Colonic mucosa (tissue), 4 donors: ENCODE results near the gene EFHC1. TPM values are rescaled to one million over a fixed set of nuclear protein-coding genes. Genes with fewer than 3 reads are reported as not detected.

ENCODE experiments used
- DNase-seq: peaks from one replicate; pipeline ENCODE4 v3.0.0-alpha.2; 2020
- H3K27ac ChIP-seq: fragments of 200-600 bp; one replicate; pipeline ENCODE4 v1.8.0; 2021
- H3K27me3 ChIP-seq: fragments of 200-600 bp; one replicate; pipeline ENCODE4 v1.8.0; 2021
- H3K36me3 ChIP-seq: fragments of 200-600 bp; one replicate; pipeline ENCODE4 v1.8.0; 2021
- H3K4me1 ChIP-seq: fragments of 200-600 bp; one replicate; pipeline ENCODE4 v1.8.0; 2021; ENCODE audit warnings: mild to moderate bottlenecking
- H3K4me3 ChIP-seq: fragments of 200-600 bp; one replicate; pipeline ENCODE4 v1.8.0; 2021
- H3K9ac ChIP-seq, 2 donors: one replicate each; pipeline ENCODE4 v1.7.0; 2013; ENCODE audit warnings: control low read depth in 2 of 2, low read depth in 2 of 2, low read length in 2 of 2
- H3K9me3 ChIP-seq: fragments of 200-600 bp; one replicate; pipeline ENCODE4 v1.8.0; 2021
- CTCF ChIP-seq: fragments of 200-600 bp; IDR thresholded peaks from one replicate; pipeline ENCODE4 v1.8.0; 2022; ENCODE audit warnings: antibody characterized with exemption, mild to moderate bottlenecking
- intact Hi-C: fragments of 100-400 bp; cut with DNase I; formaldehyde crosslinking; loops from one replicate; pipeline ENCODE4 v1.14.1; 2022
- total RNA-seq, 2 donors: library from RNA; stranded (reverse); fragmentation: NEBNext Ultra II Directional in 1 of 2; extraction: Animal tissue kit (Norgen Biotek cat#: 25700) in 1 of 2; gene quantifications; one replicate each; pipeline ENCODE4 v1.2.1, GENCODE V29; 2021
- donor health status: healthy.
- donor health status: DM: no; HTN: no; CAD: no.
- donor health status: DM: no; HTN: no; CAD: no.

Gene EFHC1
- total RNA-seq, 2 donors from 2014 or later = 6.2 to 9.5 TPM

DNA sequence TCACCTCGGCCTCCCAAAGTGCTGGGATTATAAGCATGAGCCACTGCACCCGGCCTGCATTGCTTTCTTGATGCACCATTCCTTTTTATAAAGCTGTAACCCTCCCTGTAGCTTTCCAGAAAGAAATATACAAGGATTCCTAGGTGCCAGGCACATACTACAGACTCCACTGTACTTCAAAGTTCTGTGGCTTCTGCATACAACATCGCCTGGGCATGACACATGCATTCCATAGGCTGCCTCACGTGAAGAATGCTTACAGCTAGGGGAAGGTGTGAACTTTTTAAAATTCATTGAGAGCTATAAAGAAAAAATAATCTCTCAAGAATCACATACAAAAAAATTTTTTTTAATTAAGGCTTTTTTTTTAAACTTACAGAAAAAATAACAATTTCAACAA lies 106.5 kb downstream of the EFHC1 start:
- Histone ChIP-seq H3K36me3 (no peaks in the 10 kb centered on the region), H3K9ac (no peak overlapping the region), H3K4me1 (peaks cover 4% of the 10 kb centered on the region), H3K27ac (no peak overlapping the region), H3K4me3 (no peak overlapping the region), H3K27me3 (no peaks in the 10 kb centered on the region), H3K9me3 (no peaks in the 10 kb centered on the region)
- no peak for DNase-seq
- TF ChIP-seq CTCF = no peak
- intact Hi-C loops = no loop called here

DNA sequence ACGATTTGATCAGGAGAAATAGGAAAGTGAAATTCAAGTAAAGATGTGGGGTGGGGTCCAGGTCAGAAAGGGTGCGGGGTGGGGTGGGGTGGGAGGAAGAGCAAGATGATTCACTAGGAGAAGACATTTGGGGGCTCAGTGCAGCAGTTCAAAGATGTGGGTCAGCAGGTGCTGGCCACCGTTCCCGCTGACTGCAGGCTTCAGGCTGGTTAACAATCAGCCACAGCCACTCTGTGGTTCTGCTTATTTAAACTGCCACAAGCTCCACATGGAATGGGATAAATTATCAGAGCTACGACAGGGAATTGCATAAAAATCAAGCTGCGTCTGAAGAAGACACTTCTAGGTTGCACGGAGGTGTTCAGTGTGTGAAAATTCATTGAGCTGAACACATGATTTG lies 107.3 kb downstream of the EFHC1 start:
- Histone ChIP-seq H3K36me3 (no peaks in the 10 kb centered on the region), H3K9me3 (no peaks in the 10 kb centered on the region), H3K27ac (no peak overlapping the region), H3K27me3 (no peaks in the 10 kb centered on the region), H3K4me3 (no peak overlapping the region), H3K9ac (no peak overlapping the region), H3K4me1 (peaks cover 4% of the 10 kb centered on the region)
- no peak for TF ChIP-seq CTCF
- intact Hi-C loops = no loop called here
- DNase-seq = no peak

DNA sequence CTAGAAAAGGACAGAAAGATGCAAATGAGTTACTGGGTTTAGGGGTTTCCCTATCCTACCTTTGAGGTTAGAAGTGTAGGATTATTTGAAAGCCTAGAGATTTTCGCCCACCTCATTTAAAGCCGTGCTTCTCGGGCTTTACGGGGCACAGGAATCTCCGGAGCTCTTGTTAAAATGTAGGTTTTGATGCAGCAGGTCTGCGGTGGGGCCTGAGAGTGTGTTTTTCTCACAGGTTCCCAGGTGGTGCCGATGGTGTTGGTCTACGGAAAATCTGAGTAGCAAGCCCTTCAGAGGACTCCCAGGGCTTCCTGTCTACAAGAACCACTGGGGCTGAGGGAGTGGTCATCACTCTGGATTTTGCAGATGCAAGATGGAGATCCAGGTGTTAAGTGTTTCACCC lies 109.2 kb downstream of the EFHC1 start:
- Histone ChIP-seq H3K36me3 (no peaks in the 10 kb centered on the region), H3K4me3 (no peak overlapping the region), H3K27ac (no peak overlapping the region), H3K27me3 (no peaks in the 10 kb centered on the region), H3K9ac (no peak overlapping the region), H3K4me1 (no peaks in the 10 kb centered on the region), H3K9me3 (no peaks in the 10 kb centered on the region)
- intact Hi-C loops = no loop called here
- TF ChIP-seq CTCF = no peak
- DNase-seq = no peak

GRCh38 chr6:52530351-52530750 lies 110.2 kb downstream of the EFHC1 start:
- Histone ChIP-seq H3K9ac (no peak overlapping the region), H3K9me3 (no peaks in the 10 kb centered on the region), H3K4me1 (no peaks in the 10 kb centered on the region), H3K4me3 (no peak overlapping the region), H3K27ac (no peak overlapping the region), H3K36me3 (no peaks in the 10 kb centered on the region), H3K27me3 (no peaks in the 10 kb centered on the region)
- no peak for DNase-seq
- TF ChIP-seq CTCF = no peak
- intact Hi-C loops = no loop called here

GRCh38 chr6:52531396-52531795 lies 111.3 kb downstream of the EFHC1 start:
- Histone ChIP-seq H3K4me1 (no peaks in the 10 kb centered on the region), H3K36me3 (no peaks in the 10 kb centered on the region), H3K4me3 (no peak overlapping the region), H3K27ac (no peak overlapping the region), H3K9ac (no peak overlapping the region), H3K27me3 (no peaks in the 10 kb centered on the region), H3K9me3 (no peaks in the 10 kb centered on the region)
- DNase-seq = no peak
- no peak for TF ChIP-seq CTCF
- intact Hi-C loops = no loop called here

- no peaks in the 10 kb centered on the region for H3K4me1 ChIP-seq
- no peak overlapping the region for H3K4me3 ChIP-seq
- no peaks in the 10 kb centered on the region for H3K9me3 ChIP-seq
- no peak overlapping the region for H3K27ac ChIP-seq
- no peak for TF ChIP-seq CTCF
- intact Hi-C loops = no loop called here
- no peak for DNase-seq
- no peaks in the 10 kb centered on the region for H3K27me3 ChIP-seq
- H3K9ac ChIP-seq = no peak overlapping the region
- no peaks in the 10 kb centered on the region for H3K36me3 ChIP-seq
Observed at GRCh38 chr6:52531834-52532233, 111.7 kb downstream of the EFHC1 start.
